Stomach (tissue), 4 donors: ENCODE measurements around the gene SPATA12.

ENCODE experiments used
- POLR2A ChIP-seq, 4 donors: fragments of 450-650 bp; IDR thresholded peaks; one replicate each; pipeline ENCODE4 v1.6.1; 2016; ENCODE audit warnings: antibody characterized with exemption in 4 of 4, control low read depth in 2 of 4, mild to moderate bottlenecking in 1 of 4, moderate library complexity in 1 of 4
- TF ChIP-seq, protein P1 (sequence below), 7 experiments: fragments of 450-650 bp in 4 of 7; fragments of 200-600 bp in 3 of 7; sonication (generic) in 3 of 7; IDR thresholded peaks; one replicate each; pipeline ENCODE4 v1.5.1; 2016 to 2019; ENCODE audit warnings: antibody characterized with exemption in 7 of 7, control low read depth in 2 of 7, mild to moderate bottlenecking in 1 of 7

- TF ChIP-seq, protein P1, sequence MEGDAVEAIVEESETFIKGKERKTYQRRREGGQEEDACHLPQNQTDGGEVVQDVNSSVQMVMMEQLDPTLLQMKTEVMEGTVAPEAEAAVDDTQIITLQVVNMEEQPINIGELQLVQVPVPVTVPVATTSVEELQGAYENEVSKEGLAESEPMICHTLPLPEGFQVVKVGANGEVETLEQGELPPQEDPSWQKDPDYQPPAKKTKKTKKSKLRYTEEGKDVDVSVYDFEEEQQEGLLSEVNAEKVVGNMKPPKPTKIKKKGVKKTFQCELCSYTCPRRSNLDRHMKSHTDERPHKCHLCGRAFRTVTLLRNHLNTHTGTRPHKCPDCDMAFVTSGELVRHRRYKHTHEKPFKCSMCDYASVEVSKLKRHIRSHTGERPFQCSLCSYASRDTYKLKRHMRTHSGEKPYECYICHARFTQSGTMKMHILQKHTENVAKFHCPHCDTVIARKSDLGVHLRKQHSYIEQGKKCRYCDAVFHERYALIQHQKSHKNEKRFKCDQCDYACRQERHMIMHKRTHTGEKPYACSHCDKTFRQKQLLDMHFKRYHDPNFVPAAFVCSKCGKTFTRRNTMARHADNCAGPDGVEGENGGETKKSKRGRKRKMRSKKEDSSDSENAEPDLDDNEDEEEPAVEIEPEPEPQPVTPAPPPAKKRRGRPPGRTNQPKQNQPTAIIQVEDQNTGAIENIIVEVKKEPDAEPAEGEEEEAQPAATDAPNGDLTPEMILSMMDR (IDR thresholded peaks at IDR 0.05): no peak
- no peak for TF ChIP-seq POLR2A (IDR thresholded peaks at IDR 0.05)
These were observed 47.6 kb upstream of the SPATA12 start for GRCh38 chr3:57012847-57013246.
